Right lobe of liver (tissue), 4 donors: ENCODE measurements around the gene PPM1L.

ENCODE experiments used
- CTCF ChIP-seq, 4 donors: fragments of 200-600 bp in 3 of 4; fragments of 450-650 bp in 1 of 4; IDR thresholded peaks; one replicate each; pipeline versions ENCODE4 v1.5.1 to v1.8.0; 2016 to 2022; ENCODE audit warnings: antibody characterized with exemption in 4 of 4, mild to moderate bottlenecking in 2 of 4
- POLR2A ChIP-seq: fragments of 450-650 bp; IDR thresholded peaks from one replicate; pipeline ENCODE4 v1.6.1; 2017; ENCODE audit warnings: antibody characterized with exemption, mild to moderate bottlenecking
- donor health status: DM: no; HTN: no; CAD: no.
- donor health status: DM: no; HTN: no; CAD: no.
- donor health status: DM: no; HTN: yes; CAD: no.

GRCh38 chr3:161064413-161064812 lies 308.4 kb downstream of the PPM1L start:
- TF ChIP-seq CTCF (IDR thresholded peaks at IDR 0.05) = no peak
- TF ChIP-seq POLR2A = no peak
